ENCODE measurements around the gene GRK5.

The GRK5 gene

DNA sequence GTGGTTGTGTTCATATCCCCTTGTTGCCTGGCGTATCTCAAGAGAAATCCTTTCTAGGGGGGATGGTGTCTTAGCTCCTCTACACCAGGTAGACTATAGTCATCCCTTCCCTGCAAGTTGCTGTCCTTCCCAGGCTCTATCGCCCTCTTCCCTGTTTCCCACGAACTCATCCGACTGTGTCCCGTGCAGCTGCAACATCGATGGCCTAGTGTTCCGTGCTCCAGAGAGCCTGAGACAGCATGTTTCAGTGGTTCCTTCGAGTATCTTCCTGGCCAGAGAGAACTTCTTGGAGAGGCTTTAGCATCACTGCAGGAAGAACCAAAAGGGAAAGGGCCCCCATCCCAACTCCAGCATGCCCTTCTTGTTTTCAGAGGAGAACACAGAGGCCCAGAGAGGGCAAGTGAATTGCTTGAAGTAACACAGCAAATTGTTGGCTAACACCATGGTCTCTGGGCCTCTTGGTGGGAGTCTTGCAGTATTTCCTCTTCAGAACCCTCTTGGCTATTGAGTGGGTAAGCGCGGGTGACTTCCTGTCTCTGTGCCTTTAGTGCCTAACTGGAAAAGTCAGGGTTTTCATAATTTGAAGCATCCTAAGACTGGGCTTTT, 172.2 kb downstream of the GRK5 start:
- Histone ChIP-seq H3K27ac (ENCODE audit: low read depth, low read length) (no peak overlapping the region), H3K27me3 (ENCODE audit: low read length) (no peaks in the 10 kb centered on the region), H3K4me3 (ENCODE audit: insufficient read depth, low read length, poor library complexity, severe bottlenecking) (no peak overlapping the region), H3K9me2 (replicated peaks; ENCODE audit: insufficient read depth, low read length) (no peaks in the 10 kb centered on the region), H3K9me3 (ENCODE audit: insufficient read depth, low read length) (no peaks in the 10 kb centered on the region), H4K20me1 (ENCODE audit: low read depth, low read length) (no peaks in the 10 kb centered on the region), H2AFZ (ENCODE audit: low read depth, low read length, severe bottlenecking) (no peak overlapping the region), H3K36me3 (ENCODE audit: low read length) (no peaks in the 10 kb centered on the region), H3K4me2 (ENCODE audit: low read depth, low read length, poor library complexity, severe bottlenecking) (no peak overlapping the region), H3K9ac (ENCODE audit: low read length) (no peak overlapping the region), H3F3A (ENCODE audit: insufficient read depth) (no peaks in the 10 kb centered on the region), H3K79me2 (ENCODE audit: insufficient read depth, low read length) (no peaks in the 10 kb centered on the region)
- TF ChIP-seq EZH2phosphoT487 (conservative IDR thresholded peaks at IDR 0.05; ENCODE audit: low read length) = no peak
- TF ChIP-seq CTCF (IDR thresholded peaks at IDR 0.05; ENCODE audit: insufficient read depth, low read length, poor library complexity, severe bottlenecking) = no peak

GRCh38 chr10:119383174-119383856, 175.9 kb downstream of the GRK5 start:
- Histone ChIP-seq H3K4me3 (ENCODE audit: insufficient read depth, low read length, poor library complexity, severe bottlenecking) (no peak overlapping the region), H3K27me3 (ENCODE audit: low read length) (no peaks in the 10 kb centered on the region), H3K36me3 (ENCODE audit: low read length) (no peaks in the 10 kb centered on the region), H3K9me3 (ENCODE audit: insufficient read depth, low read length) (no peaks in the 10 kb centered on the region), H3K79me2 (ENCODE audit: insufficient read depth, low read length) (no peaks in the 10 kb centered on the region), H3K9ac (ENCODE audit: low read length) (no peak overlapping the region), H3K27ac (ENCODE audit: low read depth, low read length) (no peak overlapping the region), H3F3A (ENCODE audit: insufficient read depth) (no peaks in the 10 kb centered on the region), H4K20me1 (ENCODE audit: low read depth, low read length) (no peaks in the 10 kb centered on the region), H2AFZ (ENCODE audit: low read depth, low read length, severe bottlenecking) (no peak overlapping the region), H3K4me2 (ENCODE audit: low read depth, low read length, poor library complexity, severe bottlenecking) (no peak overlapping the region), H3K9me2 (replicated peaks; ENCODE audit: insufficient read depth, low read length) (no peaks in the 10 kb centered on the region)
- no peak for TF ChIP-seq CTCF (IDR thresholded peaks at IDR 0.05; ENCODE audit: insufficient read depth, low read length, poor library complexity, severe bottlenecking)
- TF ChIP-seq EZH2phosphoT487 (conservative IDR thresholded peaks at IDR 0.05; ENCODE audit: low read length) = no peak

DNA sequence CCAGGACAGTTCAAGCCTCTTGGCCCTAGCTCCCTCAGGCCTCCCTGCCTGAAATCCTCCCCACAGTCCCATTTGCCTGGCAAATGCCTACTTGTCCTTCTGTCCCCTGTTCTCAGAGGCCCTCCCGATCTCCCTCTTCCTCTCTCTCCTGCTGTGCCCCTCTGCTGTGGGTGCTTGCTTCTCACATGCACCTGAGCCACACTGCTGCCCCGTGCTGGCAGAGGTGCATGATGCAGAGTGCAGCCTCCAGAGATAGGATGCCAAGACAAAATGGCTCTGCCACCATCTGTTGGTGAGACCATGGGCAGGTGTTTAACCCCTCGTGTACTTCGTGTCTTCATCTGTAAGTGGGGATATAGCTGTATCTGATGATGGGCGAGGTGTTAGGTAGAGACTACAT, 176.8 kb downstream of the GRK5 start:
- H3K9me2 ChIP-seq (replicated peaks; ENCODE audit: insufficient read depth, low read length) = no peaks in the 10 kb centered on the region
- no peak overlapping the region for H3K4me2 ChIP-seq (ENCODE audit: low read depth, low read length, poor library complexity, severe bottlenecking)
- no peaks in the 10 kb centered on the region for H3F3A ChIP-seq (ENCODE audit: insufficient read depth)
- H3K36me3 ChIP-seq (ENCODE audit: low read length) = no peaks in the 10 kb centered on the region
- H2AFZ ChIP-seq (ENCODE audit: low read depth, low read length, severe bottlenecking) = no peak overlapping the region
- no peaks in the 10 kb centered on the region for H3K27me3 ChIP-seq (ENCODE audit: low read length)
- H3K4me3 ChIP-seq (ENCODE audit: insufficient read depth, low read length, poor library complexity, severe bottlenecking) = no peak overlapping the region
- H3K9me3 ChIP-seq (ENCODE audit: insufficient read depth, low read length) = no peaks in the 10 kb centered on the region
- TF ChIP-seq EZH2phosphoT487 (conservative IDR thresholded peaks at IDR 0.05; ENCODE audit: low read length) = no peak
- no peak for TF ChIP-seq CTCF (IDR thresholded peaks at IDR 0.05; ENCODE audit: insufficient read depth, low read length, poor library complexity, severe bottlenecking)
- H4K20me1 ChIP-seq (ENCODE audit: low read depth, low read length) = no peaks in the 10 kb centered on the region
- H3K9ac ChIP-seq (ENCODE audit: low read length) = no peak overlapping the region
- H3K79me2 ChIP-seq (ENCODE audit: insufficient read depth, low read length) = no peaks in the 10 kb centered on the region
- no peak overlapping the region for H3K27ac ChIP-seq (ENCODE audit: low read depth, low read length)
